NCI-H2171 treated with DMSO at 0.1 percent for 48 hours (cell line): ENCODE results near the gene COL4A6.

Source experiments
- DNase-seq: peaks from one replicate; lab custom pipeline; 2025; lab: John Stamatoyannopoulos, UW

Gene COL4A6

DNA sequence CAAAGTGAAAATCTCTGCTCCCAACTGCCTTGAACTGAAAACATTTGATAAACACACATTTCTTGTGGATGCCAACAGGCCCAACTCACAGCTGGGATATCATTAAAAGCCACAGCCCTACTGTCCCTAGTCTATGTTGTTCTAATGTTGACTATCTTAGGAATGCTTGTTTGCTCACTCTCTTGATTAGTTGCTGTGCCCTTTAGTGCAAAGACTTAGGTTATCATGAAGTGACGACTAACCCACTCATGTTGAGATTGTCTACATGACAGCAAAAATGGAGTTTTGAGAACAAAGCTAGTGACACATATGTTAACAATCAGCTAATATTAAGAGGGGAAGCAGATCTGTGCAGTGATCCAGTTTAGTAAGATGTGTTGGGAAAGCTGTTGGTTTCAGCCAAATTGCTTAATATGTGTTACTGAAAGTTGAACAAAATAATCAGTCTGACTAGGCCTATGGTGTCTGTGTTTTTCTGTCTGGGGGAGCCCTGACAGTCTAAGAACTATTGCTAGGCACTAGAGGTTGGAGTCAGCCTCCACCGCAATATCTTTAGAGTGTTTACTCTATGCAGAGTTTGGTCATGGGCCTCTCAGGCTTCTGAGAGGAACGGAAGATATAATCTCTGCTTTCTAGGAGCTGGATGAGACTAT lies 221.2 kb downstream of the COL4A6 start:
- no peak for DNase-seq

DNA sequence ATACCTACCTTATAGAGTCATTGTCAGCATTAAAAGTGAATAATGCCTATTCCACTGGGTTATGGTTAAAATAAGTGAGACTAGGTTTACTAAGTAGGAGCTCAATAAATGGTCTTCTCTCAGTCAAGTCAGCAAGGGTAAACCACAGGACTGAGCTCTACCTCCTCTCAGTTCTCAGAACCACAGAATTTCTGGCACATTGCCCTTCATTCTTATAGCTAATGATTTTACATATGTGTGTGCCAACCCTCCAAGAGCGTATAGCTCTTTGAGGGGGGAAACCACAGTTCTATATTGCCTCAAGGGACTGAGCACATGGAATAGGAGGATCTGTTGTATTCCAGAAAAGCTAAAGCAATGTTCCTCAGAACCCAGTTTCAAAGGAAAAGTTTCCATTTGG lies 221.8 kb downstream of the COL4A6 start:
- DNase-seq = no peak

DNA sequence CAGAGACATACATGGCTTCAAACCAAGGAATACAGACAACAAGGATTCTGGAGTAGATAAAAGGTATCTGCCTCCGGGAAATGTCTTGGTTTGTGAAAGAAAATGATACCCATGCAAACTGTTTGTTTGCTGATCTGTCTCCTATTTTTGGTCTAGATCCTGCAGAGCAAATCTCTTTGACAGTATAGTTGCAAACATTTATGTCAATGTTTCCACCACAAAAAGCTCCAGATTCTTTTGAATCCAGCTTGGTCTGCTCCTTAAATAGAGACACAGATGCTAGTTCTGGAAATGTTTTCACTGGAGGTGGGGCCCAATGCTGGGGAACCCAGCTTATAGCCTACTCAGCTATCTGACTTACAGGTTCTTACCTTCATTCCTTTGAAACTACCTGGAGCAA lies 226.9 kb downstream of the COL4A6 start:
- no peak for DNase-seq

DNA sequence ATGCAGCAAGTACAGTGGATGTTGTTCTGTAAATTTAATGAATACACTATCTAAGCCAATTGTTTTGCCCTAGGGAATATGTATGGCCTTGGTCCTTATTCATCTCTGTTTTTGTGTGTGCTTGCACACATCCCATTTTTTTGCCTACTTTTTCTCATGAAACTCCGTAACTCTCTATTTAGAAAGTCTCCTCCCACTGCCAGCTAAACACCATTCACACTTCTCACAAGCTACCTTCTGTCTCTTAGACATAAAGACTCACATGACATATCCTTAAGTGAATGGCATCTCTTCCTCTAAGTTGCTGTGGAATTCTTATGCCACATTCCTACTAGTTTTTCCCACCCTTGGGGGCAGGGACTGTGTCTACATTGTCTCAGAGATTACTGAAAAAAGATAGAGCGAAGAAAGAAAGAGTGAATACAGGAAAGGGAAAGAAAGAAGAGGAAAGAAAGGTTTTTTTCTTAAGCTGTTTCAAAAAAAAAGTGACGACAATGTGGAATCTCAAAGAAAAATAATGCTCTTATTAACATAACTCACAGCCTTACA lies 229.1 kb downstream of the COL4A6 start:
- DNase-seq = no peak

DNA sequence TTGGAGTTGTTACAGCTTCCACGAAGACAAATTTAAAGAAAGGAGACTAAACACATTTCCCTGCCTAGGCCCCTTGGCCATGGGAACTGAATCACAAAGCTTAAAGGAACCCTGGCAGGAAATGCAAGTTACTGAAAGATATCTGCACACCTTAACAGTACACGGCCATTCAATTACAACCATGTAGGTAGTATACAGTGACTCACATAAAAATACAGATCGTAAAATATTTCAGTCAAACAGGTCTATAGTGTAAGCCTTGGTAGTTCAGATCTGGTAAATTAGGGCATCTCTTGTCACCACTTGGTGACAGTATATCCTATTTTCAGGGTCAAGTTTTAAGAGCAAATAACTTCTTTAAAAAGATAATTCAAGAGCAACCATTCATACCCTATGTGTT lies 234.7 kb downstream of the COL4A6 start:
- DNase-seq = no peak

DNA sequence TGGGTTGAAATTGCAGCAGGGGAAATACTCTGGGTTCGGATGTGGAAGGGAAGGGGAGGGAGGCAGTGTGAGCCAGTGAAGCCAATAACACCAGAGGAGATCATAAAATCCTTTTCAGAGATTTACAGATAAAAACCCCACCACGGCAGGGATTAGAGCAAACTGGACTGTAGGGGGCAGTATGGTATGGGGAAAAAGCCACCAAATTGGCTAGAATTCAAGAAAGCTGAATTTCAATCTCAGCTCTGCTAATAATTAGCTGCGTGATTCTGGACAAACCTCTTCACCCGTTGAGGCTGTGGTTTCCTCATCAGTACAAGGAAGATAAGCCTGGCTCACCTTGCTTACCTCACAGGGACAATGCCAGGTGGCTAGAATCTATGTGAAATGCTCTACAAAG lies 238.5 kb downstream of the COL4A6 start:
- DNase-seq = peak; percentile 36

DNA sequence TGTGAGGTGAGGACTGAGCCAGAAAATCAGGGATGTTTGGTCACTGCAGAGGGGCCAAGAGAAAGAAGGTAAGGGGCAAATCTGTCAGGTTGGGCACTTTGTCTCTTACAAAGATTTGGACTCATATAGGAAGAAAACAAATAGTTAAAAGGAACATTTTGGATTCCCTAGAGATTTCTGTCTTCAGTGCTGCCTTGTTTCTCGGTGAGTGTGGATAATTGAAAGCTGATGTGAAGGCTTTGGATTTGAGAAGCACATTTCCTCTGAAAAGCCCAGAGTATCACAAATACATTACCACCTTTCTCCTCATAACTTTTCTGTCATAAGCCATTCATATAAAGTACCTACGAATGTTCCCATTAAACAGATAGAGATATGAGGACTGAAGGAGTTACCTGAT lies 239.2 kb downstream of the COL4A6 start:
- no peak for DNase-seq

DNA sequence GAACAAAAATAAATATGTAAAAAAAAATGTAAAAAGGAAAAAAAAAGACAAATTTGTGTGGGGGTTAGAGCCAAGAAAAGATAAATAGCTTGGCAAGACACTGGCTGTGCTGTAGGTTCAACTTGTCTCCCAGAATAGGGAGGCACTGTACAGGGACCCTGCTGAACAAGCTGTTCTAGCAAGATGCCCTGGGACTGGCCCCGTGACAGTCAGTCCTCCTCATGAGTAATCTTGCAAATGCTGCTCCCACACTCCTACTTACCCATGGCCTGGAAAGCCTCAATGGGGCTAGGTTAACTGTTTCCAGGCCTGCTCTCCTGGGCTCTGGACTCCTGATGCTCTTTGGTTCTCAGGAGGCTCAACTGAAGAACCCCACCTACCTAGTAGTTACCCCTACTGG lies 239.8 kb downstream of the COL4A6 start:
- DNase-seq = no peak

DNA sequence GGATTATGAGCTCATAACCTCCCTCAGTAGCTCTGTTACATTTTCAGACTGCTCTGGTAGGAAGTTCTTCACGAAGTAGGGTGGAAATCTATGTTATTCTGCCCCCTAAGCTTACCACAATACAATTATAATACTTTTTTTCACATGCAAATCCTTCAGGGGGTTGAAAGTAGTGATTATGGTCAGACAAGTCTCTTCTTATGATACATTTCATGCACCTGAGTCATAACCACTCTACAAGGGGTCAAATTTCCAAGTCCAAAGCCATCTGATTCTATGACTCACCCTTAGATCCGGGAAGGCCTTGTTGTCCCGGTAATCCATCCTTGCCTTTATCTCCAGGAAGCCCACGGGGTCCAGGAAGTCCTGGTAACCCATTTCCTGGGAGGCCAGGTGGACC lies 251.4 kb downstream of the COL4A6 start:
- no peak for DNase-seq

DNA sequence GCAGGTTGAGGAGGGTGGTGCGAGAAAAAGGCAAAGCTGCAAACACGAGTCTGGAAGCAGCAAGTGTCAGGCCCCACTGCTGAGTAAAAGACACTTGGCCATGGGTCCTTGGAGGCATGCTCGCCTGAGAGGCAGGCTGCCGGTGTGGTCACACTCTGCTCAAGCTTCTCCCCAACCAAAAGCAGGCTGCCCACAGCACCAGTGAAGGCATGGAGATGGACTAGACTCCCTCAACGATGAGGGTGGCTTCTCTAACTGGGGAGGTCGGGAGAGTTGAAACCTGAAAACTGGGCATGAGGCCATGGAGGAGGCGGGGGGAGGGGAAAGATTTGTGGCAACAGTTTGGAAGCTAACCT lies 260.1 kb downstream of the COL4A6 start:
- DNase-seq = peak; percentile 8

DNA sequence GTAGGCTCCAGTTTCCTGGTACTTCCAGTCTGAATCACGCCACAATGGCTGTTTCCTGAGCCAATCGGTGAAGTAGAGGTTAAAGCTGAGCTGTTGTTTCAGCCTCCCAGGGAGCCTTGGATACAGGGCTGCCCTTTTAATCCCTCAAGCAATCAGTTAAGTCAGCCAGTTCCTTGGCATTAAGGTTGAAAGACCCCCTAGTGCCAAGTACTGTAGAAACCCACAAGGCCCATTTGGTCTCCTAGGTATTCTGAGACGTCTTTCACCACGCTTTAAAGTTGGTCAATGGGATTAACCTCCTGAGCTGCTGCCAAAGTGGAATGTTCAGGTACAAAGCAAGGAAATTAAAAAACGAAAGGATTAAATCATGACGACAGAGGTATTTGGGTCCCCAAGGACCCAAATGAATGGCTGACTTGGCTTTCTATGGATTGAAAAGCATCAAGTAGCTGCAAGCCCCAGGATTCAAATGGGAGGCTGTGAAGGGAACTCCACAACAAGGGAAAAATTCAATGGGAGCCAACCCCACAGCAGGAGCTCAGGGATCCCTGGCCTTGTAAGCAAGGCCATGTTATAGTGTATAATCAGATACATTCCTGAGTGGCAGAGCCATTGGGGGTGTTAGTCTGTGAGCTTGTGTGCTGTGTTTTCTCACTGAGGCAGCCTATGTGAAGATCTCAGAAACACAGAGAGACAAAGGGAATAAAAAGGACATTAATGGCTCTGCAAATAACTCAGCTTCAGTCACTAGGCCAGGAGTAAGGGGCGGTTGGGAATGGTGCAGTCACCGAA lies 260.7 kb downstream of the COL4A6 start:
- no peak for DNase-seq

DNA sequence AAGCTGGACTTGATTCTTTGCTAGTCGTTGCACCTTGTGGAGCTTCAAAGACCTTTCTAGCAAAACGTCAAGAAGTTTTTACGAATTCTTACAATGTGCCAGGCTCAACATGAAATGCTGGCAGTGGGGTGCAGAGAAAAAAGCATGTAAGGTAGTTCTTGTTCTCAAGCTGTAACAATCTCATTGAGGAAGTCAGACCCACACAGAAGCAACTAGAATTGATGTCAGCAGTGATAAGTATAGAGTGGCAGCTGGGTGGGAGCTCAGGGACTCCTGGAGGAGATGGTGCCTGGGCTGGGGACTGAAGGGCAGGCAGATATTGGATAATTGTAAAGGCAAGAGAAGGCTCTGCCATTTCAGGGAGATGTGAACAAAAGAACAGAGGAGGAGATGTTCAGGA lies 264.3 kb downstream of the COL4A6 start:
- no peak for DNase-seq

DNA sequence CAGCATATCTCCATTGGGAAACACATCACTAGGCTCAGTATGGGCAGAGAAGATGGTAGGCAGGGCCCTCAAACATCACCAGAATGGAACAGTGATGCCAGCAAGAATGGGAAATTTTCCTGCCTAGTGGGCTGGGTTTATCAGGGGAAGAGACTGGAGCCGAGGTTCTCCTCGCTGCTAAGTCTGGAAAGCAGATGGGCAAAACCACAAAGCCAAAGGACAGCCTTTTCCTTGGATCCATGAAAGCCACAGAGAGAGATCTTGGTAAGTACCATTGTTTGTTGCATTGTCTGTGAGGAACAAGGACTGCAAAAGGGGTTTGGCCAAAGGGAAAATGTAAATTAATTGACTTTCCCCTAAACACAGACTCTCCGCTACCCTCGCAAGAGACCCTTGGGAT lies 266.6 kb downstream of the COL4A6 start:
- no peak for DNase-seq

DNA sequence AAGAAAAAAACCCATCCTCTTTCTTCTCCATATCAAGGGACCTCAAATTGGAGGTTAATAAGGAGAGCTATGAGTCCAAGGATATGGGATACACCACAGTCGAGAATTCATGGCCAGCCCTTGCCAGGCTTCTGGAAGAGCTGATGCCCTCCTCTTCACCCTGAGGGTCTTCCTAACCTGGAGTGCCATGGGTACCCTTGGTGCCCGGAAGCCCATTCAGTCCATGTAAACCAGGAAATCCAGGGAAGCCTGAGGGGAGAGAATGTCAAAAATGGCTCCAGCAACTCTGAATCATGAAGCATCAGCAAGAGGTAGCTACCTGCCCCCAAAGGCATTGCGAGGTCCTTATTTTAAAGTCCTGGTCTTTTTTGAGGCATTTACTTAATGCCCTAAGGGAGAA lies 268.5 kb downstream of the COL4A6 start:
- DNase-seq = no peak

DNA sequence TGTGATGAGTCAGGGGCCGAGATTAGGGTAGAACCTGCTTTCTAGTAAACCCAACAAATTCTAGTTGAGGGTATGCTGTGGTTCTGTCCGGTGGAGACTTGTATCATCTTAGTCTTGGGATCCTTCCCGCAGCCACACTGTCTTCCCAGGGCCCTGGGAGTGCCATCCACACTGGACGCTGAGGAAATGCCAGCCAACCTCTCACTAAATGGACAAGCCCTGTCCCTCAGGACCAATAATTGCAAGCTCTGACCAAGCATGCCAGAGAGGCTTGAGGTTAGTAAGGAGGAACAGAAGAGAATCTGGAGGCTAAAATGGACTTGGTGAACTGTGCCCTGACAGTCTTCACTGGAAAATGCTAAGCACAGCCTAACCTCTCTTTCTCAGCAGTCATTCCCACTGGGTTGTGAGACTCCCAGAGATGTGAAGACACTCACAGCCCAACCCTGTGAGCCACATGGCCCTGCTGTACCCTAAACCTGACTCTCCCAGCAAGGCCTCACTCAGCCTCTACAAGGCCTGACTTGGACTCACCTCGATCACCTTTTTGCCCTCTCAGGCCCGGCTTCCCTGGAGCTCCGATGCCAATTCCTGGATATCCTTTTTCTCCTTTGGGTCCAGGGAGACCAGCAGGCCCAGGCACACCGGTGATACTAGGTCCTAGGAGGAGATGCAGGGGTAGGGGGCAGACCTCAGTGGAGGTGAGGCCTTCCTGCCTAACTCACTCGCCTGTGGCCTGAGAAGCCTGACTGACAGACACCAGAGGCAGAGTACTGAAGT lies 269.1 kb downstream of the COL4A6 start:
- DNase-seq = no peak

DNA sequence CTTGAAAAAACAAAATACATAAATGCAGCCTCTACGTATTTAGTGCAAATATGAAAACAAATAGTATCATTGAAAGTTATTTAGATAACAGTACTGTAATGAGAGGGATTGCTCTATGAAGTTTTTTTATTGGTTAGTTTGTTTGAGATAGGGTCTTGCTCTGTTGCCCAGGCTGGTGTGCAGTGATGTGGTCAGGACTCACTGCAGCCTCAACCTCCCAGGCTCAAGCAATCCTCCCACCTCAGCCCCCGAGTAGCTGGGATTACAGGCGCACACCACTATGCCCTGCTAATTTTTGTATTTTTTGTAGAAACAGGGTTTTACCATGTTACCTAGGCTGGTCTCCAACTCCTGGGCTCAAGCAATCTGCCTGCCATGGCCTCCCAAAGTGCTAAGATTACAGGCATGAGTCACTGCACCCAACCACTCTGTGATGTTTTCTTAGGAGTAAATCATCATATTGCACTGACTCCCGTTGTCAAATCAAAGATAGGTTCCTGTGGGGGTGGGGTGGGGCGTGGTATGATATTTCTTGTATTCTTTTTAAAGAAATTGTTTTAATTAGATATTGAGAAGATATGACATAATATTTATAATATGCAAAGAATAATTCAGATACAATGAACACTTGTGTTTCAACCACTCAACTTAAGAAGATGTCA lies 270.9 kb downstream of the COL4A6 start:
- DNase-seq = no peak

DNA sequence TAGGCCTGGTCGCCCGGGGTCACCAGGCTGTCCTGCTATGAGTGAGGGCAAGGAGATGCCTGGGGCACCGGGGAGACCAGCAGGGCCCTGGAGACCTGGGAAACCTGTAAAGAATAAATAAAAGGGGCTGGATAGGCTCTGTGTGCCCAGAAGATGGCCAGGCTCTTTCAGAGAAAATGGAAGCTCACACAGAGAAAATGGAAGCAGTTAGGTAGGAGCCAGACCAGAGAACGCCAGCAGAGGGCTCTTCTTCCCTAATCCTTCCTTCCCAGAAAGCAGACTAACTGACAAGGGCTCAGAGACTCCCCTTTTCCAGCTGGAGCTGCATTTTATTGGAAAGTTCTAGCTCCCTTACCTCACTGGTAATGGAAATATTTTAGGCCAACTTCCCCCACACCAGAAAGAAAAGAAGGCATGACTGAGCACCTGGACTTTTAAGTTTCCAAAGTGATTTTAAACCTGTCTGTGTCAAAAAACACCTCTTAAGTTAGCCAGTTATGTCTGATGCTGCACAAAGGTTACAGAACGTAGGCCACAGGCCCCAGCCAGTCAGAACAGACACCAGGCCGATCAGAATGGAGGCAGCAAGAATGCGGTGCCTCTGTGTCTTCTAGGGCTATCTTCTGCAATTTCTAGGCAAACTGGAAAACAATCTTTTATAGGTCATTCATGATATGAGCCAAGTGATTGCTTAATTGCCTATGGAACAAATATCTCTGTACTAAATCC lies 272.7 kb downstream of the COL4A6 start:
- peak; percentile 73 for DNase-seq

DNA sequence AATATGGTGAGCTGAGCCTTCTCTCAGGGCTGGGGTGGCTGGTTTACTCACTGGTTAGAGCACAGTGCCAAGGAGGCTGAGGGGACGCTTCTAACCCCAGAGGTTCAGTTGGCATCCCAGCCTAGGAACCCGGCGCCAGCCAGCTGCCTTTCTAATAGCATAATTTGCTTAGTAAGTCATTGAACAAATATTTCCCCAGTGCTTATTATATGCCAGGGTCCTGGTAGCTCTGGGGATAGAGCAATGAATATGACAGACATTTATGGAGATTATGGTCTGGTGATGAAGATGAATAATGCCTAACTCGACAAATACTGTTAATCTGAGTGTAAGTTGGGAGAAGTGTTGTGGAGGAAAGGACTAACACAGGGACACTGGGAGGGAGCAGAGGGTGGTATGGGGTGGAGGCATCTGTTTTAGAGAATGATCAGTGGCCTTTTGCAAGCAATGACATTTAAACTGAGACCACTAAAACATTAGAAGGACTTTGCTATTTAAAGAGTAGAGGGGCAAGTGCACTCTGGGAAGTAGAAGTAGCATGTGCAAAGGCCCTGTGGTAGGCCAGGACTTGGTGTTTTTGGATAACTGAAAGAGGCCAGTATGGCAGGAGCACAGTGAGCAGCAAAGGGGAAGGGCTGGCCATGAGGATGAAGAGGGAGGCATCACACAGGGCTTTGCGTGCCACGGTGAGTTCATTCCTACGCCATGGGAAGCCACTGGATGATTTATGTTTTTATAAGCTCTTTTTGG lies 274.7 kb downstream of the COL4A6 start:
- no peak for DNase-seq

DNA sequence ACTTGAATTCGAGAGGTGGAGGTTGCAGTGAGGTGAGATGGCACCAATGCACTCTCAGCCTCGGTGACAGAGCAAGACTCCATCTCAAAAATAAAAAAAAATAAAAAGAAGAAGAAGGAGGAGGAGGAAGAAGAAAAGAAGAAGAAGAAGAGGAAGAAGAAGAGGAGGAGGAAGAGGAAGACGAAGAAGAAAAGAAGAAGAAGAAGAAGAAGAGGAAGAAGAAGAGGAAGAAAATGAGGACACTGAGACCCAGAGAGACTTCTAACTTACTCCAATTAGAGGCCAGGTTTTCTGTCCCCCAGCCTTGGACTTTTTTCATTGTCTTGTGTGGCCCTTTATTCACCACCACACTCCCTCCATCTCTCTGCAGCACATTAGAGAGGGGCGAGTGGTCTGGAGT lies 276.0 kb downstream of the COL4A6 start:
- no peak for DNase-seq

DNA sequence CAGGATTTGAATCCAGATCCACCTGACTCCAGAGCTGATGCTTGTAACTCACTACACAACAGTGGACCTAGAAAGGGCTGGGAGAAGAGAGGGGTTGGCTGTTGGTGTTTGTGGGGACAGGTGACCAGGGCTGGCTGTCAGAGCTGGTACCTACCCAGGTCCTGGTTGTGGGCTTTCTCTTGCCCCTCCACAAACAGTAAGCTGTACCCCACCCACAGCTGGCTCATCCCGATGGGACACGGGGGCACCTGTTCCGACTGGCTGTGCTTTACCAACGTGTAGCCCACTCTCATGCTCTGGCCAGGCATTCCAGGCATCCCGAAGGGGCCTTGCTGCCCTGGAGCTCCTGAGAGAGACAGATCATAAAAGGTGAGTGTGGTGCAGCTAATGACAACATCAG lies 277.9 kb downstream of the COL4A6 start:
- no peak for DNase-seq
